Measurements from ENCODE around the gene UGT8.
"Not testable (repeated sequence)": the region's sequence is repeated elsewhere in the genome, so short reads cannot be mapped to it uniquely, and the experiment has no call there.

The UGT8 gene

GRCh38 chr4:114599231-114599902 lies 760 bp downstream of the UGT8 start:
- Mint-ChIP-seq H3K4me3 (peak overlapping the region; percentile 15), H3K36me3 (no peaks in the 10 kb centered on the region), H3K27me3 (peaks cover 40% of the 10 kb centered on the region), H3K27ac (no peak overlapping the region), H3K9me3 (no peaks in the 10 kb centered on the region), H3K4me1 (peaks cover 16% of the 10 kb centered on the region)
- CTCF ChIA-PET = no interaction called here
- DNase-seq = no peak

GRCh38 chr4:114599903-114600552 lies 1.4 kb downstream of the UGT8 start:
- Mint-ChIP-seq H3K27ac (no peak overlapping the region), H3K27me3 (peaks cover 40% of the 10 kb centered on the region), H3K9me3 (no peaks in the 10 kb centered on the region), H3K4me1 (peaks cover 16% of the 10 kb centered on the region), H3K36me3 (no peaks in the 10 kb centered on the region), H3K4me3 (no peak overlapping the region)
- DNase-seq = no peak
- CTCF ChIA-PET = no interaction called here

GRCh38 chr4:114600672-114601071 lies 2.1 kb downstream of the UGT8 start:
- Mint-ChIP-seq H3K4me3 (no peak overlapping the region), H3K27me3 (peaks cover 35% of the 10 kb centered on the region), H3K4me1 (peaks cover 16% of the 10 kb centered on the region), H3K36me3 (no peaks in the 10 kb centered on the region), H3K27ac (no peak overlapping the region), H3K9me3 (no peaks in the 10 kb centered on the region)
- CTCF ChIA-PET = no interaction called here
- no peak for DNase-seq

- CTCF ChIA-PET = no interaction called here
- peaks cover 34% of the 10 kb centered on the region for H3K27me3 Mint-ChIP-seq
- H3K9me3 Mint-ChIP-seq = no peaks in the 10 kb centered on the region
- H3K36me3 Mint-ChIP-seq = no peaks in the 10 kb centered on the region
- no peak for DNase-seq
- H3K4me3 Mint-ChIP-seq = no peak overlapping the region
- peaks cover 16% of the 10 kb centered on the region for H3K4me1 Mint-ChIP-seq
- H3K27ac Mint-ChIP-seq = no peak overlapping the region
These were observed 2.9 kb downstream of the UGT8 start for GRCh38 chr4:114601304-114602052.

- CTCF ChIA-PET = no interaction called here
- H3K4me3 Mint-ChIP-seq = no peak overlapping the region
- H3K9me3 Mint-ChIP-seq = no peaks in the 10 kb centered on the region
- peaks cover 10% of the 10 kb centered on the region for H3K4me1 Mint-ChIP-seq
- H3K27me3 Mint-ChIP-seq = peaks cover 24% of the 10 kb centered on the region
- no peak overlapping the region for H3K27ac Mint-ChIP-seq
- no peaks in the 10 kb centered on the region for H3K36me3 Mint-ChIP-seq
- DNase-seq = no peak
These were observed 4.9 kb downstream of the UGT8 start for GRCh38 chr4:114603497-114603896.

- Mint-ChIP-seq H3K4me1 (no peaks in the 10 kb centered on the region), H3K36me3 (no peaks in the 10 kb centered on the region), H3K4me3 (no peak overlapping the region), H3K9me3 (no peaks in the 10 kb centered on the region), H3K27me3 (no peaks in the 10 kb centered on the region), H3K27ac (no peak overlapping the region)
- CTCF ChIA-PET = no interaction called here
- DNase-seq = no peak
These were observed 7.6 kb downstream of the UGT8 start for GRCh38 chr4:114606245-114606644.

- Mint-ChIP-seq H3K27ac (no peak overlapping the region), H3K36me3 (no peaks in the 10 kb centered on the region), H3K4me3 (no peak overlapping the region), H3K27me3 (no peaks in the 10 kb centered on the region), H3K9me3 (no peaks in the 10 kb centered on the region), H3K4me1 (no peaks in the 10 kb centered on the region)
- DNase-seq = no peak
- CTCF ChIA-PET = no interaction called here
These were observed 8.4 kb downstream of the UGT8 start for GRCh38 chr4:114607056-114607455.

GRCh38 chr4:114613560-114613959 lies 15.0 kb downstream of the UGT8 start:
- no peaks in the 10 kb centered on the region for H3K36me3 Mint-ChIP-seq
- H3K27ac Mint-ChIP-seq = no peak overlapping the region
- no peaks in the 10 kb centered on the region for H3K9me3 Mint-ChIP-seq
- CTCF ChIA-PET = no interaction called here
- DNase-seq = no peak
- H3K4me1 Mint-ChIP-seq = no peaks in the 10 kb centered on the region
- H3K27me3 Mint-ChIP-seq = no peaks in the 10 kb centered on the region
- no peak overlapping the region for H3K4me3 Mint-ChIP-seq

- Mint-ChIP-seq H3K27me3 (no peaks in the 10 kb centered on the region), H3K9me3 (no peaks in the 10 kb centered on the region), H3K36me3 (no peaks in the 10 kb centered on the region), H3K4me3 (no peak overlapping the region), H3K4me1 (no peaks in the 10 kb centered on the region), H3K27ac (no peak overlapping the region)
- DNase-seq = no peak
- CTCF ChIA-PET = no interaction called here
These were observed 16.8 kb downstream of the UGT8 start for GRCh38 chr4:114615435-114615834.

GRCh38 chr4:114616036-114616435 lies 17.4 kb downstream of the UGT8 start:
- H3K4me3 Mint-ChIP-seq, H3K9me3 Mint-ChIP-seq, H3K27me3 Mint-ChIP-seq, CTCF ChIA-PET, H3K27ac Mint-ChIP-seq, H3K4me1 Mint-ChIP-seq, DNase-seq, H3K36me3 Mint-ChIP-seq: not testable (repeated sequence)

- no peak overlapping the region for H3K4me3 Mint-ChIP-seq
- DNase-seq = no peak
- H3K27ac Mint-ChIP-seq = no peak overlapping the region
- no peaks in the 10 kb centered on the region for H3K4me1 Mint-ChIP-seq
- no peaks in the 10 kb centered on the region for H3K27me3 Mint-ChIP-seq
- H3K9me3 Mint-ChIP-seq = no peaks in the 10 kb centered on the region
- CTCF ChIA-PET = no interaction called here
- no peaks in the 10 kb centered on the region for H3K36me3 Mint-ChIP-seq
These were observed 27.6 kb downstream of the UGT8 start for GRCh38 chr4:114626196-114626595.

GRCh38 chr4:114636192-114636935 lies 37.8 kb downstream of the UGT8 start:
- Mint-ChIP-seq H3K4me1 (no peaks in the 10 kb centered on the region), H3K4me3 (no peak overlapping the region), H3K27ac (no peak overlapping the region), H3K36me3 (no peaks in the 10 kb centered on the region), H3K27me3 (no peaks in the 10 kb centered on the region), H3K9me3 (no peaks in the 10 kb centered on the region)
- no peak for DNase-seq
- CTCF ChIA-PET = no interaction called here

- Mint-ChIP-seq H3K9me3 (no peaks in the 10 kb centered on the region), H3K36me3 (no peaks in the 10 kb centered on the region), H3K27me3 (no peaks in the 10 kb centered on the region), H3K27ac (no peak overlapping the region), H3K4me3 (no peak overlapping the region), H3K4me1 (no peaks in the 10 kb centered on the region)
- no peak for DNase-seq
- CTCF ChIA-PET = no interaction called here
These were observed 43.7 kb downstream of the UGT8 start for GRCh38 chr4:114642173-114642780.

- H3K9me3 Mint-ChIP-seq = no peaks in the 10 kb centered on the region
- H3K36me3 Mint-ChIP-seq = no peaks in the 10 kb centered on the region
- no peak overlapping the region for H3K4me3 Mint-ChIP-seq
- no peak overlapping the region for H3K27ac Mint-ChIP-seq
- no peak for DNase-seq
- CTCF ChIA-PET = interaction anchor here (1.5 kb wide), 1 partner anchor 9 kb away, joined by 4 read pairs; no protein-coding TSS in a partner anchor
- H3K4me1 Mint-ChIP-seq = no peaks in the 10 kb centered on the region
- no peaks in the 10 kb centered on the region for H3K27me3 Mint-ChIP-seq
These were observed 51.3 kb downstream of the UGT8 start for GRCh38 chr4:114649908-114650307.
